SK-N-SH (cell line): ENCODE results near the gene AK5. TPM values are rescaled to one million over a fixed set of nuclear protein-coding genes. Genes with fewer than 3 reads are reported as not detected.

Source experiments
- CTCF ChIA-PET: fragments of 300-600, 350-600 bp; formaldehyde crosslinking; extraction: SDS; loops from one replicate; lab custom pipeline; 2021; lab: Yijun Ruan, JAX
- POLR2A ChIA-PET: fragments of 350-600 bp; sonication (Branson Sonifier 250); formaldehyde crosslinking; extraction: SDS; loops from one replicate; lab custom pipeline; 2020; ENCODE audit warnings: antibody characterized with exemption, inconsistent platforms; lab: Yijun Ruan, JAX
- DNase-seq: peaks from one replicate; pipeline ENCODE4 v3.0.0; 2012
- H2AFZ ChIP-seq: fragments of 200-600 bp; sonication (generic); 2 replicates; pipeline ENCODE4 v1.8.1; 2016; ENCODE audit warnings: antibody characterized with exemption, mild to moderate bottlenecking, low read depth
- H3F3A ChIP-seq: fragments of 200-600 bp; sonication (generic); replicated peaks from 2 replicates; pipeline ENCODE3; 2016; ENCODE audit warnings: antibody characterized with exemption, mild to moderate bottlenecking; ENCODE audit not compliant: insufficient read depth
- H3K27ac ChIP-seq, 2 experiments: fragments of 200-500 bp in 1 of 2; fragments of 200-600 bp in 1 of 2; sonication (Bioruptor generic) in 1 of 2; sonication (generic), shearing (Covaris generic) in 1 of 2; 2 replicates each; pipeline versions ENCODE4 v1.5.1 to v1.6.1; 2014 to 2016; ENCODE audit warnings: low read depth in 2 of 2, inconsistent platforms in 1 of 2, low read length in 1 of 2, mild to moderate bottlenecking in 1 of 2, mixed read lengths in 1 of 2
- H3K27me3 ChIP-seq: fragments of 200-600 bp; sonication (generic), shearing (Covaris generic); 2 replicates; pipeline ENCODE4 v1.6.1; 2016; ENCODE audit warnings: mixed run types; ENCODE audit not compliant: insufficient read depth
- H3K36me3 ChIP-seq, 2 experiments: fragments of 200-500 bp in 1 of 2; fragments of 200-600 bp in 1 of 2; sonication (Bioruptor generic) in 1 of 2; sonication (generic) in 1 of 2; replicated peaks in 1 of 2; 2 replicates each; pipeline versions ENCODE3 to v1.5.1; 2014 to 2016; ENCODE audit warnings: low read length in 1 of 2, mild to moderate bottlenecking in 1 of 2; ENCODE audit not compliant: insufficient read depth in 2 of 2, control insufficient read depth in 1 of 2
- H3K4me1 ChIP-seq, 2 experiments: fragments of 200-500 bp in 1 of 2; fragments of 200-600 bp in 1 of 2; sonication (Bioruptor generic) in 1 of 2; sonication (generic), shearing (Covaris generic) in 1 of 2; 2 replicates each; pipeline versions ENCODE4 v1.5.1 to v1.6.1; 2014 to 2016; ENCODE audit warnings: low read depth in 1 of 2, low read length in 1 of 2, mixed run types in 1 of 2; ENCODE audit not compliant: insufficient read depth in 2 of 2, control insufficient read depth in 1 of 2
- H3K4me2 ChIP-seq: fragments of 200-600 bp; sonication (generic), shearing (Covaris generic); 2 replicates; pipeline ENCODE4 v1.6.1; 2017; ENCODE audit warnings: mixed run types
- H3K4me3 ChIP-seq, 2 experiments: fragments of 200-500 bp in 1 of 2; fragments of 200-600 bp in 1 of 2; sonication (Bioruptor generic) in 1 of 2; sonication (generic), shearing (Covaris generic) in 1 of 2; 2 replicates each; pipeline versions ENCODE4 v1.5.1 to v1.8.1; 2014 to 2016; ENCODE audit warnings: low read depth in 2 of 2, inconsistent platforms in 1 of 2, low read length in 1 of 2, mild to moderate bottlenecking in 1 of 2, mixed read lengths in 1 of 2, moderate library complexity in 1 of 2
- H3K79me2 ChIP-seq: fragments of 200-600 bp; sonication (generic); 2 replicates; pipeline ENCODE4 v1.8.1; 2017; ENCODE audit warnings: mild to moderate bottlenecking; ENCODE audit not compliant: insufficient read depth
- H3K9ac ChIP-seq: fragments of 200-600 bp; sonication (generic); 2 replicates; pipeline ENCODE4 v1.6.1; 2017; ENCODE audit warnings: mixed run types
- H3K9me2 ChIP-seq: fragments of 200-600 bp; sonication (generic); 2 replicates; pipeline ENCODE4 v1.6.1; 2017; ENCODE audit warnings: mixed run types
- H3K9me3 ChIP-seq: fragments of 200-600 bp; sonication (generic); 2 replicates; pipeline ENCODE4 v1.6.1; 2017; ENCODE audit warnings: mixed run types, mild to moderate bottlenecking, moderate library complexity
- H4K20me1 ChIP-seq: fragments of 200-600 bp; sonication (generic); 2 replicates; pipeline ENCODE4 v1.6.1; 2017; ENCODE audit warnings: mild to moderate bottlenecking, mixed run types; ENCODE audit not compliant: insufficient read depth
- CHD2 ChIP-seq: fragments of 150-350 bp; IDR thresholded peaks from 2 replicates; pipeline ENCODE4 v1.6.1; 2018; ENCODE audit warnings: low read length; ENCODE audit not compliant: partially characterized antibody
- ELF1 ChIP-seq: IDR thresholded peaks from 2 replicates; pipeline ENCODE4 v1.4.0; 2012
- EP300 ChIP-seq, 2 experiments: IDR thresholded peaks; 2 replicates each; pipeline versions ENCODE4 v1.4.0 to v1.6.1; 2012; ENCODE audit warnings: borderline replicate concordance in 1 of 2, low read depth in 1 of 2, low read length in 1 of 2
- FOSL2 ChIP-seq: IDR thresholded peaks from 2 replicates; pipeline ENCODE4 v1.4.0; 2012; ENCODE audit warnings: low read depth, mild to moderate bottlenecking, moderate library complexity, borderline replicate concordance
- FOXJ3 ChIP-seq: sonication (generic); formaldehyde crosslinking; IDR thresholded peaks from 2 replicates; pipeline ENCODE4 v1.5.1; 2020; ENCODE audit warnings: mild to moderate bottlenecking, missing genetic modification reagents
- FOXM1 ChIP-seq: IDR thresholded peaks from 2 replicates; pipeline ENCODE4 v1.4.0; 2012; ENCODE audit warnings: low read depth, mild to moderate bottlenecking
- GABPA ChIP-seq: IDR thresholded peaks from 2 replicates; pipeline ENCODE4 v1.4.0; 2012; ENCODE audit warnings: low read depth, mild to moderate bottlenecking
- GATA2 ChIP-seq: sonication (generic); formaldehyde crosslinking; IDR thresholded peaks from 2 replicates; pipeline ENCODE4 v1.5.0; 2020; ENCODE audit warnings: mild to moderate bottlenecking, missing genetic modification reagents
- JUND ChIP-seq: IDR thresholded peaks from 2 replicates; pipeline ENCODE4 v1.4.0; 2012
- NRF1 ChIP-seq: IDR thresholded peaks from 2 replicates; pipeline ENCODE4 v1.6.1; 2012; ENCODE audit warnings: low read depth, mild to moderate bottlenecking, low read length
- PBX3 ChIP-seq: IDR thresholded peaks from 2 replicates; pipeline ENCODE4; 2012
- POLR2AphosphoS5 ChIP-seq: IDR thresholded peaks from 2 replicates; pipeline ENCODE4 v1.6.1; 2012; ENCODE audit warnings: low read depth, low read length
- RAD21 ChIP-seq: IDR thresholded peaks from 2 replicates; pipeline ENCODE4 v1.6.1; 2012; ENCODE audit warnings: mild to moderate bottlenecking, low read length
- RFX5 ChIP-seq: IDR thresholded peaks from 2 replicates; pipeline ENCODE4 v1.6.1; 2012; ENCODE audit warnings: mild to moderate bottlenecking, improper control_type of control experiment, low read length
- RXRA ChIP-seq: IDR thresholded peaks from 2 replicates; pipeline ENCODE4 v1.4.0; 2012; ENCODE audit warnings: low read depth, mild to moderate bottlenecking, borderline replicate concordance
- SIN3A ChIP-seq: IDR thresholded peaks from 2 replicates; pipeline ENCODE4 v1.6.1; 2012; ENCODE audit warnings: low read depth, mild to moderate bottlenecking, low read length, moderate library complexity, borderline replicate concordance
- SMC3 ChIP-seq: IDR thresholded peaks from 2 replicates; pipeline ENCODE4 v1.6.1; 2012; ENCODE audit warnings: low read depth, low read length, improper control_type of control experiment
- TAF1 ChIP-seq: IDR thresholded peaks from 2 replicates; pipeline ENCODE4 v1.6.1; 2012; ENCODE audit warnings: low read depth, mild to moderate bottlenecking, low read length, moderate library complexity, borderline replicate concordance
- TCF12 ChIP-seq: IDR thresholded peaks from 2 replicates; pipeline ENCODE4 v1.4.0; 2012
- TEAD4 ChIP-seq: IDR thresholded peaks from 2 replicates; pipeline ENCODE4 v1.4.0; 2012; ENCODE audit warnings: mild to moderate bottlenecking, borderline replicate concordance; ENCODE audit not compliant: insufficient read depth
- USF1 ChIP-seq: IDR thresholded peaks from 2 replicates; pipeline ENCODE4 v1.4.0; 2012; ENCODE audit warnings: low read depth, borderline replicate concordance
- USF2 ChIP-seq: fragments of 150-350 bp; IDR thresholded peaks from 2 replicates; pipeline ENCODE4 v1.6.1; 2017; ENCODE audit warnings: antibody characterized with exemption, low read length, low read depth, borderline replicate concordance
- YY1 ChIP-seq: IDR thresholded peaks from 2 replicates; pipeline ENCODE4 v1.4.0; 2012; ENCODE audit warnings: low read depth, mild to moderate bottlenecking
- ZBTB33 ChIP-seq: IDR thresholded peaks from 2 replicates; pipeline ENCODE4 v1.4.0; 2012; ENCODE audit warnings: low read depth, borderline replicate concordance
- WGBS: methylation state at CpG from one replicate; pipeline ENCODE4 v1.1.6; 2017; ENCODE audit warnings: low lambda C conversion rate; 5-methylcytosine and 5-hydroxymethylcytosine counted together
- polyA plus RNA-seq, 3 experiments: library from polyadenylated mRNA; depleted of rRNA; stranded (reverse); fragments of >200 nt; gene quantifications; 2 replicates each; pipeline ENCODE4 v1.2.3, GENCODE V29; 2012

AK5 gene
- polyA plus RNA-seq, 1 of the 3 experiments (the other 2 are of a cell fraction), result 22.9 TPM

GRCh38 chr1:77430966-77431690 is 149.3 kb downstream of the AK5 start:
- WGBS, result 92% methylated on average over 4 of the region's 4 CpGs
- Histone ChIP-seq H2AFZ (no peak overlapping the region), H4K20me1 (no peaks in the 10 kb centered on the region), H3K9me2 (no peaks in the 10 kb centered on the region), H3F3A (peaks cover 6% of the 10 kb centered on the region), H3K36me3 (peaks cover 0 to 19% of the 10 kb centered on the region in 2 experiments), H3K79me2 (no peaks in the 10 kb centered on the region), H3K9ac (no peak overlapping the region), H3K27ac (no peak overlapping the region), H3K4me1 (no peaks in the 10 kb centered on the region), H3K9me3 (peaks cover 9% of the 10 kb centered on the region), H3K4me2 (no peak overlapping the region), H3K4me3 (no peak overlapping the region), H3K27me3 (no peaks in the 10 kb centered on the region)
- no peak for DNase-seq
- ChIA-PET POLR2A (no interaction called here), CTCF (no interaction called here)
- TF ChIP-seq TCF12, result no peak
- TF ChIP-seq SIN3A, result no peak
- TF ChIP-seq RXRA, result no peak
- TF ChIP-seq TAF1, result no peak
- TF ChIP-seq FOXJ3 (CRISPR knock-in tag), result no peak
- TF ChIP-seq USF2, result no peak
- no peak for TF ChIP-seq RAD21
- TF ChIP-seq YY1, result no peak
- TF ChIP-seq RFX5, result no peak
- TF ChIP-seq USF1, result no peak
- no peak for TF ChIP-seq SMC3
- no peak for TF ChIP-seq GABPA
- TF ChIP-seq JUND, result no peak
- no peak for TF ChIP-seq POLR2AphosphoS5
- TF ChIP-seq FOXM1, result no peak
- no peak for TF ChIP-seq NRF1

GRCh38 chr1:77433934-77434333 is 152.1 kb downstream of the AK5 start:
- no peak for TF ChIP-seq GATA2 (CRISPR knock-in tag)
- no peak for TF ChIP-seq RFX5
- no peak for TF ChIP-seq FOSL2
- TF ChIP-seq TEAD4, result no peak
- TF ChIP-seq ELF1, result no peak
- TF ChIP-seq CHD2, result no peak
- no peak for TF ChIP-seq RXRA
- TF ChIP-seq PBX3, result no peak
- no peak for TF ChIP-seq SMC3
- TF ChIP-seq POLR2AphosphoS5, result no peak
- no peak for TF ChIP-seq USF1
- TF ChIP-seq SIN3A, result no peak
- TF ChIP-seq TCF12, result no peak
- TF ChIP-seq EP300 (IDR thresholded peaks at IDR 0.05; ENCODE audit: borderline replicate concordance in 1 of 2, low read depth in 1 of 2, low read length in 1 of 2), result no peak
- no peak for TF ChIP-seq ZBTB33
- TF ChIP-seq FOXM1, result no peak
- H2AFZ ChIP-seq, result no peak overlapping the region
- H3K27ac ChIP-seq, result no peak overlapping the region
- WGBS, result 95% methylated on average over 3 of the region's 3 CpGs
- no peaks in the 10 kb centered on the region for H3K36me3 ChIP-seq
- H3K4me2 ChIP-seq, result no peak overlapping the region
- H3K9ac ChIP-seq, result no peak overlapping the region
- no peaks in the 10 kb centered on the region for H4K20me1 ChIP-seq
- H3K27me3 ChIP-seq, result no peaks in the 10 kb centered on the region
- POLR2A ChIA-PET, result no interaction called here
- no peaks in the 10 kb centered on the region; the same call in none of the 2 replicates for H3K9me3 ChIP-seq
- no peak overlapping the region for H3K4me3 ChIP-seq
- H3F3A ChIP-seq, result peaks cover 18% of the 10 kb centered on the region
- no peaks in the 10 kb centered on the region for H3K9me2 ChIP-seq
- H3K79me2 ChIP-seq, result no peaks in the 10 kb centered on the region
- no peaks in the 10 kb centered on the region; a peak in 2 of 4 replicates for H3K4me1 ChIP-seq
- CTCF ChIA-PET, result no interaction called here
- DNase-seq, result no peak
